Measurements from ENCODE around the gene SLC22A24.
"Not testable (repeated sequence)": the region's sequence is repeated elsewhere in the genome, so short reads cannot be mapped to it uniquely, and the experiment has no call there.

The SLC22A24 gene, protein sequence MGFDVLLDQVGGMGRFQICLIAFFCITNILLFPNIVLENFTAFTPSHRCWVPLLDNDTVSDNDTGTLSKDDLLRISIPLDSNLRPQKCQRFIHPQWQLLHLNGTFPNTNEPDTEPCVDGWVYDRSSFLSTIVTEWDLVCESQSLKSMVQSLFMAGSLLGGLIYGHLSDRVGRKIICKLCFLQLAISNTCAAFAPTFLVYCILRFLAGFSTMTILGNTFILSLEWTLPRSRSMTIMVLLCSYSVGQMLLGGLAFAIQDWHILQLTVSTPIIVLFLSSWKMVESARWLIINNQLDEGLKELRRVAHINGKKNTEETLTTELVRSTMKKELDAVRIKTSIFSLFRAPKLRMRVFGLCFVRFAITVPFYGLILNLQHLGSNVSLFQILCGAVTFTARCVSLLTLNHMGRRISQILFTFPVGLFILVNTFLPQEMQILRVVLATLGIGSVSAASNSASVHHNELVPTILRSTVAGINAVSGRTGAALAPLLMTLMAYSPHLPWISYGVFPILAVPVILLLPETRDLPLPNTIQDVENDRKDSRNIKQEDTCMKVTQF

DNA sequence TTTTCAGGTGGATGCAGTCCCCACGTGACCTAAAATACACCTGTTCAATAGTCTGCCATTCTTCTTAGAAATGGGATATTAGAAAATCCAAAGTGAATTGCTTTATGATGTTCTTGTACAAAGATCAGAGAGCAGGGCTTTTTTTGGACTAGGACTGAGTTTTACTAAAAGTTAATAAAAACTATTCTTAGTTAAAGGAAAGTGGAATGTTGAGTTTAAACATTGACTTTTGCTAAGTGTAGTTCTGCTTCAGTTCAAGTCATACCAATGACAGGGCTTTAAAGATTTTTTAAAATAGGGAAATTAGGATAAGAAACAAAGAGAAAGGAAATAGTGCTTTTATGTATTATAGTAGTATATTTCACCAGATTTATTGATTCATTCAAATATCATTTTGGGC is at the start of gene SLC22A24:
Gene SLC22A24 (minus strand): TSS at position 101 of the 400 bp plus-strand sequence. CDS start 442 bp downstream, outside the sequence.
- in situ Hi-C loops (cut with HindIII; ENCODE audit: low pct_ligation_motif_present, low pct_unique_long_range_greater_than_20kb, low sequenced_read_pairs): no loop called here
- DNase-seq: no peak

DNA sequence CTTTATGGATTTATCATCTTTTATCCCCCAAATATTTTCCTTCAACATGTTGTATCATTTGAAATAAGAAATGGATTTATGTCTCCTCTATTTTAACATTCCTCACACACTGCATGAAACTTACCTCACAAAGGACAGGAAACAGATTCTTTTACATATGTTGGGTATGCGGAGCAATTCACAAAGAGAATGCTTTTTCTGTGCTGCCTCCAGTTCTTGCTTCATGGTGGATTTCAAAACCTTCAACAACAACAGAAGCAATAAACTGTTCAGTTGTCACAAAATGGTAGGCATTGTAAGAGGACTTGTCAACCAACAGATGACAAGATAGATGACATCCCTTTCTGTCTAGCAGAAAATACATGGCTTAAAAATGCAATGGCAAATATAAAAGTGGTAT is 36.5 kb upstream of the SLC22A24 start:
- DNase-seq: no peak
- in situ Hi-C loops (cut with HindIII; ENCODE audit: low pct_ligation_motif_present, low pct_unique_long_range_greater_than_20kb, low sequenced_read_pairs): no loop called here

DNA sequence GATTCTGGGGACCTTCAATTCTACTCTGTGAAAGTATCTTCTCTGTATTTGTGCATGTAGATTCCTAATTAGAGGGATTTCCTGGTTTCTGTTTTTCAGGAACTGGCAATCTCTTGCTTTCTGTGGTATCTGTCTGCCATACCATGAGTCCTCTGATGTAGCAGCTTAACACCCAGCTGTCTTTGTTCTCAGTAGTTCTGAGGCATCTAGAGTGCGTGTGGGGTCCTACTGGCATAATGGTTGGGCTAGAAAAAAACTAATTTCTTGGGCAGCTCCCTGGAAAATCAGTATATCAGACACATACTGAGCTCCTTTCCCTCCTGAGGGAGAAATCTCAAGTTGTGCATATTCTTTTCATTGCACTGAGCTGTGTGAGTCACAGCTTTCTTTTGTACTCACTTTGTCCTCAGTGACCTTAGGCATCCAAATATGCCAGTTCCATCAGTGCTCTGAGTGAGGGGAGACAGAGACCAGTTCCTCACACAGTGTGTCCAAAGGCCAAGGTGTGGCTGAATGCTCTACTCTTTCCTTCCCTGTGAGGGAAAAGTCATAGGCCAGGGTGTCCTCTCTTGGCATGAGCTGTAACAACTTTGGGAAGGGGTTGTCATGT is 35.5 kb upstream of the SLC22A24 start:
- in situ Hi-C loops (cut with HindIII; ENCODE audit: low pct_ligation_motif_present, low pct_unique_long_range_greater_than_20kb, low sequenced_read_pairs): no loop called here
- DNase-seq: no peak

DNA sequence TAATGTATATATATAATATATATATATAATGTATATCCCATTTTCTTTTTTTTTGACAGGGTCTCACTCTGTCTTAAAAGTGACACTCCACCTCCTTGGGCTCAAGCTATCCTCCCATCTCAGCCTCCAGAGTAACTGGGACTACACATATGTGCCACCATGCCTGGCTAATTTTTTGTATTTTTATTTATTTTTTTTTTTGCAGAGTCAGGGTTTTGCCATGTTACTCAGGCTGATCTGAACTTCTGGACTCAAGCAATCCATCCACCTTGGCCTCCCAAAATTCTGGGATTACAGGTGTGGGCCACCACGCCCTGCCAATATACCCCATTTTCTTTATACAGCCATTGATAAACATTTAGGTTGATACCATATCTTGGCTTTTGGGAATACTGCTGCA is 33.9 kb upstream of the SLC22A24 start:
- in situ Hi-C loops (cut with HindIII; ENCODE audit: low pct_ligation_motif_present, low pct_unique_long_range_greater_than_20kb, low sequenced_read_pairs): no loop called here
- no peak for DNase-seq

DNA sequence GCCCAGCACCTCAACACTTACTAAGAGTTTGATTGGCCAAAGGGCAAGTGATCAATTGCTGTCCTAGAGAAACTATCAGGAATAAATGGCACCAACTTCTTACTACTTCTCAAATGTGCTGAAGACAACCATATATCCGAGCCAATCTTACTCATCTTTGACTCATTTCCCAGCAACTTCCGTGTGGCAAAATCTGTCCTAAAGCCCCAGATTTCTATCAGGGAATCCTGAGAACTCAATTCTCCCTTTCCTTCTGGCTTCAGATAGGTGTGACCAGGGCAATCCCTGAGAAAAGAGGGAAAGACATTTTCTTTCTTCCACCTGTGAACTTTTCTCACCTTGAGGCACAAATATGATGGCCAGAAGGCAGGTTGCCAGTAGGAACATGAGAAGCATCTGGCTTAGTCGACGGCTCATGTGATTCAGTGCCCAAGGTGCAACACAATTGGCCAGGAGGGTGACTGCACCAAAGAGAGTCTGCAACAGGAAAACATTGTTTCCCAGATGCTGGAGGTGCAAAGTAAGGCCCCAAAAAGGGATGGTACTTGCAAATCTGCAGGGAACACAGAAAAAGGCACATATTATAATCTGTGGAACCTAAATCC is 21.8 kb upstream of the SLC22A24 start:
- no peak for DNase-seq
- in situ Hi-C loops (cut with HindIII; ENCODE audit: low pct_ligation_motif_present, low pct_unique_long_range_greater_than_20kb, low sequenced_read_pairs): no loop called here

DNA sequence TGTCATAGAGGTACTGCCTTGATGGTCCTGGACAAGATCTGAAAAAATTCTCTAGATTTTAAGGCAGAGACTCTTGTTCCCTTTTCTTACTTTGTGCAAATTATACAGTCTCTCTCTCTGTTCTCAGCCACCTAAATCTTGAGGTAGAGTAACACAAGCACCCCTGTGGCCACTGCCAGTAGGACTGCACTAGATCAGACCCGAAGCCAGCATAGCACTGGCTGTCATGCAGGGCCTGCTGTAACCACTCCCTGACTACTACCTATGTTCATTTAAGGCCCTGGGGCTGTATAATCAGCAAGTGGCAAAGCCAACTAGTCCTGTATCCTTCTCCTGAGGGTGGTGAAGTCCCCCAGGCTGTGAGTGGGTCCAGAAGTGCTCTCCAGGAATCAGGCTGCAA is 11.8 kb upstream of the SLC22A24 start:
- no peak for DNase-seq
- in situ Hi-C loops (cut with HindIII; ENCODE audit: low pct_ligation_motif_present, low pct_unique_long_range_greater_than_20kb, low sequenced_read_pairs): no loop called here

DNA sequence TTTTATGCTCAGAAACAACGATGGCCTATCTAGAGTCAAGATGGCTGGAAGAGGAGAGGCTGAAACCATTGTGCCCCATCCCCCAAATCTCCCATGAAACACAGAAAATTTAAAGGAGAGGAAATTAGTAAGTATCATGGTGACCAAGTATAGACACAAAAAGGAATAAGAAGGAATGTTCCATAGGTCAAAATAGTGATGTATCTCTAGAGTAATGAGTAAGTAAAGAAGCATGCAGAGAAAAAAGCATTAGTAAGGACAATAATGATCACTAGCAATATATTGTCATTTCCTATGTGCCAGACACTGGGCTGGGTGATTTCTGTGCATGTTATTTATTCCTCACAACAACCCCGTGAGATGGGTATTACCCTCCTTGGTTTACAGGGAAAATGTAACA is 2.6 kb upstream of the SLC22A24 start:
- no peak for DNase-seq
- in situ Hi-C loops (cut with HindIII; ENCODE audit: low pct_ligation_motif_present, low pct_unique_long_range_greater_than_20kb, low sequenced_read_pairs): no loop called here

DNA sequence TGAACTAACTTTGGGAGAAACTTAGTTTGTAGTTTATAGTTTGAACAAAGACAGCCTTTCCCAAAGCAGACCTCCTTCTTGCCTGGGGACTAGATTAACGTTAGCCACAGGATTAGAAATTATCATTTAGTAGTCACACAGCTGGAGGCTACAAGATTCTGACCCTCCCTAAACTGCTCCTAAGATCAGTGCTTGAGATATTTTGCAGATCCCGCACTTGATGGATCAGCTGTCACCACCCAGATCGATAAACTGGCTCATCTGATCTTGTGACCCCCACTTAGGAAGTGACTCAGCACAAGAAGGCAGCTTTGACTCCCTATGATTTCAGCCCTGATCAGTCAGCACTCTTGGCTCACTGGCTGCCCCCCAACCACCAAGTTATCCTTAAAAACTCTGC is 1.6 kb downstream of the SLC22A24 start:
- in situ Hi-C loops (cut with HindIII; ENCODE audit: low pct_ligation_motif_present, low pct_unique_long_range_greater_than_20kb, low sequenced_read_pairs): no loop called here

DNA sequence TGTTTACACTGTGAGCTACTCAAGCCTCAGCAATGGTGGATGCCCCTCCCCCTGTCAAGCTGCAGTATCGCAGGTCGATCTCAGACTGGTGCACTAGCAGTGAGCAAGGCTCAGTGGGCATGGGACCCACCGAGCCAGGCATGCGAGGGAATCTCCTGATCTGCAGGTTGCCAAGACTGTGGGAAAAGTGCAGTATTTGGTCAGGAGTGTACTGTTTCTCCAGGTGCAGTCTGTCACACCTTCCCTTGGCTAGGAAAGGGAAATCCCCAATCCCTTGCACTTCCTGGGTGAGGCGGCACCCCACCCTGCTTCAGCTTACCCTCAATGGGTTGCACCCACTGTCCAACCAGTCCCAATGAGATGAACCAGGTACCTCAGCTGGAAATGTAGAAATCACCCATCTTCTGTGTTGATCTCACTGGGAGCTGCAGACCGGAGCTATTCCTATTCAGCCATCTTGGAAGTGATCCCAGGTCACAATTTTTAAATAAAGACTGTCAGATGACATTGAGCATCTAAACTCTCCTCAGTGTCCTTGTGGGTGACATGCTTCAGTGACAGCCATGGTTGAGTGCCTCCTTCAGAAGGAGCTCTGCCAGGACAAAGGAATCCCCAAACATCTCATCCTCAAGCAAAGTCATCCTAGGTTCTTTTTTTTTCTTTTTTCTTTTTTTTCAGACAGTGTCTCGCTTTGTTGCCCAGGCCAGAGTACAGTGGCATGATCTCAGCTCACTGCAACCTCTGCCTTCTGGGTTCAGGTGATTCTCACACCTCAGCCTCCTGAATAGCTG is 10.8 kb downstream of the SLC22A24 start:
- in situ Hi-C loops (cut with HindIII; ENCODE audit: low pct_ligation_motif_present, low pct_unique_long_range_greater_than_20kb, low sequenced_read_pairs): no loop called here
- DNase-seq: no peak

More for the DNA sequence above, 1.6 kb downstream of the SLC22A24 start:
- DNase-seq: no peak

DNA sequence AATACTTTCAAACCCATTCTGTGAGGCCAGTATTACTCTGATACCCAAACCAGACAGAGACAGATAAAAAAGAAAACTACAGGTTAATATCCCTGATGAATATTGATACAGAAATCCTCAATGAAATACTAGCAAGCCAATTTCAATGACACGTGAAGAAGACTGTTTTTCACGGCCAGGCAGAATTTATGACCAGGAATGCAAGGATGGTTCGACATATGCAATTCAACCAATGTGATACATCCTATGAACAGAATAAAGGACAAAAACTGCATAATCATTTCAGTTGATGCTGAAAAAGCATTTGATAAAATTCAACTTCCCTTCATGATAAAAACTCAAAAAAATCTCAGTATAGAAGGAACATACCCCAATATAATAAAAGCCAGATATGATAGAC is 44.5 kb downstream of the SLC22A24 start:
- DNase-seq: no peak
- in situ Hi-C loops (cut with HindIII; ENCODE audit: low pct_ligation_motif_present, low pct_unique_long_range_greater_than_20kb, low sequenced_read_pairs): no loop called here

DNA sequence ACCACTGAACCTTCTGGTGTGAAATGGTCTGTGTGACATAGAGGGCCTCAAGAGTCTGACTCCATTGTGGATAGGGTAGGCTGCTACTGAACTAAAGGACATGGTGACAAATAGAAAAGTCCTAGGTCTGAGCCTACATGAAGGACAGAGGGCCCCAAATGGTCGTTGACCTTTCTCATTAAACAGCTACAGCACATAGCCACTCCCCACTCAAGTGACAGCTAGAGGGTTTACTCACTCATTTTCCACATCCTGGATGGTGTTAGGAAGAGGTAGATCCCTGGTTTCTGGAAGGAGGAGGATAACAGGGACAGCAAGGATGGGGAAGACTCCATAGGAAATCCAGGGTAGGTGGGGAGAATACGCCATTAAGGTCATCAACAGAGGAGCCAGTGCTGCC is 63.3 kb downstream of the SLC22A24 start:
- in situ Hi-C loops (cut with HindIII; ENCODE audit: low pct_ligation_motif_present, low pct_unique_long_range_greater_than_20kb, low sequenced_read_pairs): no loop called here
- no peak for DNase-seq

DNA sequence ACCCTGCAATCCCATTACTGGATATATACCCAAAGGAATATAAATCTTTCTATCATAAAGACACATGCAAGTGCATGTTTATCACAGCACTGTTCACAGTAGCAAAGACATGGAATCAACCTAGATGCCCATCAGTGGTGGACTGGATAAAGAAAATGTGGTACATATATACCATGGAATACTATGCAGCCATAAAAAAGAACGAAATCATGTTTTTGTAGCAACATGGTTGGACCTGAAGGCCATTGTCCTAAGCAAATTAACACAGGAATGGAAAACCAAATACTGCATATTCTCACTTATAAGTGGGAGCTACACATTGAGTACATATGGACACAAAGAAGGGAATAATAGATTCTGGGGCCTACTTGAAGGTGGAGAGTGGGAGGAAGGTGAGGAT is 97.8 kb downstream of the SLC22A24 start:
- in situ Hi-C loops (cut with HindIII; ENCODE audit: low pct_ligation_motif_present, low pct_unique_long_range_greater_than_20kb, low sequenced_read_pairs); DNase-seq: not testable (repeated sequence)

DNA sequence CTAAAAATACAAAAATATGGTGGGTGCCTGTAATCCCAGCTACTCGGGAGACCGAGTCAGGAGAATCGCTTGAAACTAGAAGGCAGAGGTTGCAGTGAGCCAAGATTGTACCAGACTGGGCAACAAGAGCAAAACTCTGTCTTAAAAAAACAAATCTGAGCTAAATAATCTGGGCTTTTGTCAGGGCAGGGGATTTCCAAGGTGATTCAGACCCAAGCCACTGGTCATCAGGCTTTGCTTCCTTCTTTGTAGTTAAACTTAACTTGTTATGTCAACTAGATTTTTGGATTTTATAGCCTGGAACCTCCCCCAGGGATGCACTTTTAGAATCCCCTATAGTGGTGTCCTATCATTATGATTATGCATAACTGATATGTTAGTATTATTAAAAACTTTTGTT is 101.4 kb downstream of the SLC22A24 start:
- in situ Hi-C loops (cut with HindIII; ENCODE audit: low pct_ligation_motif_present, low pct_unique_long_range_greater_than_20kb, low sequenced_read_pairs): no loop called here

DNA sequence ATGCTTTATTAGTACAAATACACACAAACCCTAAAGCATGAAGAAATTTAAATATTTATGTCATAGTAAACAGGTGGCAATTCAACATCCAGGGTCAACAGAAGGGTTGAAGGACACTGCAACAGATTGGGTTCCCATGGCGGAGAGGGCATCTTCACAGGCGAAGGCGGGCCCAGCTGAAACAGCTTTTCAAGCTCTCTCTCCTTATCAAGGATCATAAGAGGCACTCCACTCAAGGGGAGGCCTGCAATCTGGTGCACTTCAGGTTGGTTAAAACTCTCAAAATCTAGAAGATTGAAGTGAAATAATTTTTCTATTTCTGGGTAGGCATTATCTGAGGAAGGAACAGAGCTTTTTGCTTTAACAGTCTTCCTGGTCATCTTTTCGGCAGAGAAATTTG is 111.6 kb downstream of the SLC22A24 start:
- no peak for DNase-seq
- in situ Hi-C loops (cut with HindIII; ENCODE audit: low pct_ligation_motif_present, low pct_unique_long_range_greater_than_20kb, low sequenced_read_pairs): no loop called here

More for the DNA sequence above, 101.4 kb downstream of the SLC22A24 start:
- DNase-seq: no peak

All from ACHN (cell line).